Activated naive CD4-positive, alpha-beta T cell (primary cell): ENCODE results near the gene ARHGEF12.

Experiments
- DNase-seq, 4 experiments: peaks; one replicate each; lab custom pipeline; 2025; lab: John Stamatoyannopoulos, UW

Gene ARHGEF12

GRCh38 chr11:120335908-120336640 is at the start of gene ARHGEF12:
Gene ARHGEF12, plus strand, starts transcription at chr11:120336413. Its CDS starts 831 bp downstream, at chr11:120337244.
- peak; percentile 30 to 53 (median 46) for DNase-seq

GRCh38 chr11:120288021-120288420 is 48.2 kb upstream of the ARHGEF12 start:
- DNase-seq: no peak

- no peak for DNase-seq
Observed at GRCh38 chr11:120289426-120289825, 46.8 kb upstream of the ARHGEF12 start.

- DNase-seq: no peak
Observed at GRCh38 chr11:120290956-120291355, 45.3 kb upstream of the ARHGEF12 start.

- DNase-seq: no peak
Observed at GRCh38 chr11:120293038-120293800, 43.0 kb upstream of the ARHGEF12 start.

- DNase-seq: no peak
Observed at GRCh38 chr11:120294096-120294495, 42.1 kb upstream of the ARHGEF12 start.

GRCh38 chr11:120295099-120295498 is 41.1 kb upstream of the ARHGEF12 start:
- no peak for DNase-seq

DNA sequence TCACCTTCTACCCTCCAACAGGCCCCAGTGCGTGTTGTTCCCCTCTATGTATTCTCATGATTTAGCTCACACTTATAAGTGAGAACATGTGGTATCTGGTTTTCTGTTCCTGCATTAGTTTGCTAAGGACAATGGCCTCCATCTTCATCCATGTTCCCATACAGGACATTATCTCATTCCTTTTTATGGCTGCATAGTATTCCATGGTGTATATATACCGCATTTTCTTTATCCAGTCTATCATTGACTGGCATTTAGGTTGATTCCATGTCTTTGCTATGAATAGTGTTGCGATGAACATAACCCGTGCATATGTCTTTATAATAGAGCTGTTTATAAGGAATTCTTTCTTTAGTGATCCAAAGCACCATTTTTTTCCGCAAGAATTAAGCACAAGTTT is 39.7 kb upstream of the ARHGEF12 start:
- DNase-seq: no peak

GRCh38 chr11:120298461-120298860 is 37.8 kb upstream of the ARHGEF12 start:
- no peak for DNase-seq

- no peak for DNase-seq
Observed at GRCh38 chr11:120302001-120302805, 34.0 kb upstream of the ARHGEF12 start.

DNA sequence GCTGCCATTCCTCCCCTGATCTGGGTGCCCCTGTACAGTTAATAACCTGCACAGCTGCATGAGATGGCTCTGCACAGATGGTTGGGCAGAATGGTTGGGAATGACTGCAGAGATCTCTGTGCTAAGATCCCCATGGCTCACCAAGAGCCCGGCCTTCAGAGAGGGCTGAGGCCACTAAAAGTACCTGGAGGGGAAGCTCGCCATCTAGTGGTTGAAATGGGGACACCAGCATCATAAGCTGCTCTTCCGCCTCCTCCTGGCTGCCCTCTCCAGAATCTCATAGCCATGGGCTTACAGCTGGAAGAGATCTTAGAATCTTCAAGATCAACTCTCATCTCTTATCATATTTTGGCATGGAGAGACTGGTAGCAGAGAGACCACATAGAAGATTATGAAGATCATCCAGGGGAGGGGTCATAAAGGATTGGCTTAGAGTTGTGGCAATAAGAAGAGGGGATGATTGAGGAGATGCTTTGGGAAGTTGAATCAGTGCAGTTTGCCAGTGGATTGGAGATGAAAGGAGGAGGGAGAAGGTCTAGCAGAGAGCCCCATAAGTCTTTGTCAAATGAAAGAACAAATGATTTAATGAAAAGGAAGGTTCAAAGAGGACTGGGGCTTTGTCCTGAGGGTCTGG is 33.1 kb upstream of the ARHGEF12 start:
- DNase-seq: peak; percentile 16 to 37 (median 20)

GRCh38 chr11:120304526-120304925 is 31.7 kb upstream of the ARHGEF12 start:
- DNase-seq: no peak

GRCh38 chr11:120305286-120305685 is 30.9 kb upstream of the ARHGEF12 start:
- no peak for DNase-seq

GRCh38 chr11:120306519-120307242 is 29.5 kb upstream of the ARHGEF12 start:
- no peak for DNase-seq

GRCh38 chr11:120307476-120307875 is 28.7 kb upstream of the ARHGEF12 start:
- no peak for DNase-seq

GRCh38 chr11:120308081-120308480 is 28.1 kb upstream of the ARHGEF12 start:
- no peak for DNase-seq

DNA sequence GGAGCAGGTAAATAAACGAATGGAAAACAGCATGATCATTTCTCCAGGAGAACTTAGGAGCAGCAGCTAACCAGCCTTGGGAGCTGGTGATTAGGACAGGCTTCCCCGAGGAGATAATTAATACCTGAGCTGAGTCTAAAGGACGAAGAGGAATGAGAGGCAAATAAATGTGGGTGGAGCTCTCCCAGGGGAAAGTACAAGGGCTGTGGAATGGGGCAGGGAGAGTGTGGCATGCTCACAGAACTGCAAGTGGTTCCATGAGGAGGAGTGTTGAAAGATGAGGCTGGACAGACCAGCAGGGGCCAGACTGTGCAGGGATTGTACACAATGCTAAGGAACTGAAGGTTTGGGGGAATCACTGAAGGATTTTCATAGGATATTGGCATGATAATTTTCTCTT is 25.3 kb upstream of the ARHGEF12 start:
- DNase-seq: no peak

GRCh38 chr11:120314861-120315260 is 21.4 kb upstream of the ARHGEF12 start:
- no peak for DNase-seq

GRCh38 chr11:120316880-120317688 is 19.1 kb upstream of the ARHGEF12 start:
- no peak for DNase-seq

DNA sequence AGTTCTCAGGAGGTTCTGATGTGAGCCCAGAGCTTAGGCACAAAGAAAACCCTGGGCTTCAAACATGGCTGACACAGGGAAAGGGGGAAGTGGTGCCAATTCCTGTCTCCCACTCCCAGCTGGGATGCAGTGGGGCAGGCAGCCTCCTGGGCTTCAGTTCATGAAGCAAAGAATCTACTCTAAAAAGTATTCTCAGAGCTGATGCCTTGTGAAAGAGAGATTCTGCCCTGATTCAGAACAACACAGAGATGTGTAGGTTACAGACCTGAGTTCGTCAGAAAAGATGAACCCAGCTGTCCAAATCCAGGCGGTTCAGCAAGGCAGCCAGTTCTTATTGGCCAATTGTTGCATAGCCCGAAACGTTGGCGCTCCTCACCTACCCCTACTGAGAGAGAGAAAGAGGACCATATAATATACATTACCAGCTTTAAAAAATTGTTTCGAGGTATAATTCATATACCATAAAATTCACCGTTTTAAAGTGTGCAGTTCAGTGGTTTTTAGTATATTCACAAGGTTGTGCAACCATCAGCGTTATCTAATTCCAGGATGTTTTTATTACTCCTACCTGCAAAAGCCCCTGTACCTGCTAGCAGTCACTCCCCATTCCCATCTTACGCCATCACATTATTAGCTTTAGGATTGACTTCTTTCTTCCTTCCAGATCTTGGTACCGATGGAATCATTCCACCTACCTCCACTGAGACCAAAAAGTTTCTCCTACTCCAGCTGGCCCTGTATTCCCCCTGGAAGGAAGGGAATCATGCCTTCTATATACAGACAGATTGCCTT is 18.3 kb upstream of the ARHGEF12 start:
- no peak for DNase-seq
